ENCODE measurements around the gene NAPG. TPM values are rescaled to one million over a fixed set of nuclear protein-coding genes. Genes with fewer than 3 reads are reported as not detected.

The NAPG gene
- total RNA-seq, 1 donor from 2014 or later, result 33.2 TPM

- Histone ChIP-seq H3K9ac (ENCODE audit: low read length) (no peak overlapping the region), H4K20me1 (ENCODE audit: insufficient read depth, low read length) (no peaks in the 10 kb centered on the region), H3K79me2 (ENCODE audit: insufficient read depth, low read length) (no peaks in the 10 kb centered on the region), H3K4me2 (ENCODE audit: low read length) (peak overlapping the region; percentile 70), H3K27me3 (ENCODE audit: insufficient read depth, low read length) (no peaks in the 10 kb centered on the region), H3K4me3 (ENCODE audit: insufficient read depth, low read depth, low read length) (no peak overlapping the region), H3K27ac (ENCODE audit: low read depth, low read length) (no peak overlapping the region), H3K4me1 (ENCODE audit: insufficient read depth, low read length) (peaks cover 9% of the 10 kb centered on the region), H3K9me3 (ENCODE audit: insufficient read depth, low read depth, low read length) (no peaks in the 10 kb centered on the region), H2AFZ (ENCODE audit: low read depth, low read length) (no peak overlapping the region), H3K36me3 (ENCODE audit: insufficient read depth, low read length) (no peaks in the 10 kb centered on the region)
- DNase-seq (ENCODE audit: low read depth) (peak; percentile 46), FAIRE-seq (no peak)
- no peak for TF ChIP-seq EZH2 (IDR thresholded peaks at IDR 0.05; ENCODE audit: insufficient read depth, low read length)
- TF ChIP-seq CTCF (IDR thresholded peaks at IDR 0.05; ENCODE audit: insufficient read depth, low read depth, low read length), result no peak
- Mint-ChIP-seq H3K4me1 (ENCODE audit: low read depth, unreplicated experiment) (peaks cover 14% of the 10 kb centered on the region), H3K27ac (ENCODE audit: unreplicated experiment) (no peak overlapping the region), H3K27me3 (ENCODE audit: low read depth, unreplicated experiment) (peaks cover 22% of the 10 kb centered on the region), H3K36me3 (ENCODE audit: low read depth, unreplicated experiment) (no peaks in the 10 kb centered on the region), H3K9me3 (ENCODE audit: unreplicated experiment) (peaks cover 6% of the 10 kb centered on the region), H3K4me3 (ENCODE audit: unreplicated experiment) (no peak overlapping the region)
Measured at GRCh38 chr18:10519366-10519765, 6.5 kb upstream of the NAPG start.

GRCh38 chr18:10519999-10520935 is 5.6 kb upstream of the NAPG start:
- Histone ChIP-seq H3K27ac (ENCODE audit: low read depth, low read length) (no peak overlapping the region), H3K9ac (ENCODE audit: low read length) (peak overlapping the region; percentile 2), H3K27me3 (ENCODE audit: insufficient read depth, low read length) (no peaks in the 10 kb centered on the region), H3K36me3 (ENCODE audit: insufficient read depth, low read length) (no peaks in the 10 kb centered on the region), H3K9me3 (ENCODE audit: insufficient read depth, low read depth, low read length) (no peaks in the 10 kb centered on the region), H2AFZ (ENCODE audit: low read depth, low read length) (peak overlapping the region; percentile 0), H4K20me1 (ENCODE audit: insufficient read depth, low read length) (no peaks in the 10 kb centered on the region), H3K4me1 (ENCODE audit: insufficient read depth, low read length) (peaks cover 11% of the 10 kb centered on the region), H3K4me3 (ENCODE audit: insufficient read depth, low read depth, low read length) (peak overlapping the region; percentile 14), H3K4me2 (ENCODE audit: low read length) (peak overlapping the region; percentile 70), H3K79me2 (ENCODE audit: insufficient read depth, low read length) (no peaks in the 10 kb centered on the region)
- no peak for TF ChIP-seq EZH2 (IDR thresholded peaks at IDR 0.05; ENCODE audit: insufficient read depth, low read length)
- TF ChIP-seq CTCF (IDR thresholded peaks at IDR 0.05; ENCODE audit: insufficient read depth, low read depth, low read length), result peak; percentile 87
- H3K36me3 Mint-ChIP-seq (ENCODE audit: low read depth, unreplicated experiment), result no peaks in the 10 kb centered on the region
- DNase-seq (ENCODE audit: low read depth) (peak; percentile 81), FAIRE-seq (peak; percentile 54)
- no peak overlapping the region for H3K27ac Mint-ChIP-seq (ENCODE audit: unreplicated experiment)
- H3K27me3 Mint-ChIP-seq (ENCODE audit: low read depth, unreplicated experiment), result peaks cover 19% of the 10 kb centered on the region
- H3K4me1 Mint-ChIP-seq (ENCODE audit: low read depth, unreplicated experiment), result peaks cover 21% of the 10 kb centered on the region
- peaks cover 6% of the 10 kb centered on the region for H3K9me3 Mint-ChIP-seq (ENCODE audit: unreplicated experiment)
- H3K4me3 Mint-ChIP-seq (ENCODE audit: unreplicated experiment), result no peak overlapping the region

- H3K4me1 ChIP-seq (ENCODE audit: insufficient read depth, low read length), result peaks cover 12% of the 10 kb centered on the region
- DNase-seq (ENCODE audit: low read depth) (no peak), FAIRE-seq (no peak)
- H3K4me3 Mint-ChIP-seq (ENCODE audit: unreplicated experiment), result no peak overlapping the region
- peaks cover 6% of the 10 kb centered on the region for H3K9me3 Mint-ChIP-seq (ENCODE audit: unreplicated experiment)
- no peak overlapping the region for H2AFZ ChIP-seq (ENCODE audit: low read depth, low read length)
- H3K36me3 ChIP-seq (ENCODE audit: insufficient read depth, low read length), result no peaks in the 10 kb centered on the region
- H3K27me3 Mint-ChIP-seq (ENCODE audit: low read depth, unreplicated experiment), result peaks cover 6% of the 10 kb centered on the region
- H3K79me2 ChIP-seq (ENCODE audit: insufficient read depth, low read length), result peaks cover 8% of the 10 kb centered on the region
- H3K27me3 ChIP-seq (ENCODE audit: insufficient read depth, low read length), result no peaks in the 10 kb centered on the region
- no peak overlapping the region for H3K4me2 ChIP-seq (ENCODE audit: low read length)
- no peak overlapping the region for H3K27ac Mint-ChIP-seq (ENCODE audit: unreplicated experiment)
- no peak overlapping the region for H3K27ac ChIP-seq (ENCODE audit: low read depth, low read length)
- H3K4me3 ChIP-seq (ENCODE audit: insufficient read depth, low read depth, low read length), result no peak overlapping the region
- no peaks in the 10 kb centered on the region for H3K9me3 ChIP-seq (ENCODE audit: insufficient read depth, low read depth, low read length)
- H3K9ac ChIP-seq (ENCODE audit: low read length), result no peak overlapping the region
- H3K4me1 Mint-ChIP-seq (ENCODE audit: low read depth, unreplicated experiment), result peaks cover 21% of the 10 kb centered on the region
- H4K20me1 ChIP-seq (ENCODE audit: insufficient read depth, low read length), result peaks cover 3% of the 10 kb centered on the region
- no peaks in the 10 kb centered on the region for H3K36me3 Mint-ChIP-seq (ENCODE audit: low read depth, unreplicated experiment)
- TF ChIP-seq EZH2 (IDR thresholded peaks at IDR 0.05; ENCODE audit: insufficient read depth, low read length), result no peak
- TF ChIP-seq CTCF (IDR thresholded peaks at IDR 0.05; ENCODE audit: insufficient read depth, low read depth, low read length), result no peak
Measured at GRCh38 chr18:10521566-10521965, 4.3 kb upstream of the NAPG start.

Measured in astrocyte (in vitro differentiated cells and primary cell).